K562 (cell line): ENCODE results near the gene APOO. TPM values are rescaled to one million over a fixed set of nuclear protein-coding genes. Genes with fewer than 3 reads are reported as not detected.

Experiments
- ATAC-seq: fragments of 200-7000 bp; cut with Tn5 transposase; 3 replicates; pipeline ENCODE4 v1.9.1; 2020; ENCODE audit warnings: moderate library complexity
- BruUV-seq: library from RNA; stranded (reverse); fragments of 400-500 nt; replicated peaks from 2 replicates; lab custom pipeline; 2021; lab: Mats Ljungman, UMichigan
- CTCF ChIA-PET: fragments of 300-600 bp; formaldehyde crosslinking; extraction: SDS; loops from one replicate; lab custom pipeline; 2021; ENCODE audit warnings: low intra/inter-chr PET ratio; lab: Yijun Ruan, JAX
- POLR2A ChIA-PET: fragments of 300-600, 350-650 bp; sonication (Branson Sonifier 250); formaldehyde crosslinking; extraction: SDS; loops from one replicate; lab custom pipeline; 2021; ENCODE audit warnings: antibody characterized with exemption, inconsistent platforms; lab: Yijun Ruan, JAX
- DNase-seq, 4 experiments: peaks; one replicate each; pipeline versions ENCODE4 v3.0.0 to v3.0.0-alpha.2; 2011 to 2018; ENCODE audit warnings: low spot score in 3 of 4, mixed read lengths in 3 of 4; ENCODE audit errors: extremely low read depth in 1 of 4
- FAIRE-seq: peaks from 2 replicates; lab custom pipeline; 2011; peaks lifted over from hg19 to GRCh38; lab: Jason Lieb, UNC
- H2AFZ ChIP-seq: 2 replicates; pipeline ENCODE4 v1.6.0; 2011; ENCODE audit warnings: low read depth, low read length, control low read depth, inconsistent platforms
- H3K27ac ChIP-seq: fragments of 200-600 bp; 3 replicates; pipeline ENCODE4 v1.8.0; 2011; ENCODE audit warnings: low read depth, mild to moderate bottlenecking, control low read depth, inconsistent platforms, low read length, moderate library complexity, mixed read lengths; ENCODE audit errors: extremely low read depth
- H3K27me3 ChIP-seq, 2 experiments: fragments of 300-600 bp in 1 of 2; 2 replicates in 1 of 2; 3 replicates in 1 of 2; pipeline versions ENCODE4 v1.6.0 to v1.8.0; 2011; ENCODE audit warnings: inconsistent platforms in 2 of 2, low read length in 2 of 2, mild to moderate bottlenecking in 1 of 2, mixed read lengths in 1 of 2, moderate library complexity in 1 of 2; ENCODE audit not compliant: control insufficient read depth in 2 of 2, insufficient read depth in 2 of 2
- H3K36me3 ChIP-seq: fragments of 300-600 bp; 3 replicates; pipeline ENCODE4 v1.8.0; 2011; ENCODE audit warnings: mild to moderate bottlenecking, low read length, inconsistent platforms; ENCODE audit not compliant: control insufficient read depth, insufficient read depth
- H3K4me1 ChIP-seq, 2 experiments: fragments of 200-600 bp in 1 of 2; replicated peaks in 1 of 2; 2 replicates in 1 of 2; 3 replicates in 1 of 2; pipeline versions ENCODE4 v1.5.1 to v1.8.0; 2011; ENCODE audit warnings: inconsistent platforms in 2 of 2, low read length in 2 of 2, mild to moderate bottlenecking in 1 of 2, mixed read lengths in 1 of 2, moderate library complexity in 1 of 2; ENCODE audit not compliant: control insufficient read depth in 2 of 2, insufficient read depth in 2 of 2
- H3K4me2 ChIP-seq: 2 replicates; pipeline ENCODE4 v1.6.1; 2011; ENCODE audit warnings: low read length, control low read depth, inconsistent platforms, mixed read lengths; ENCODE audit not compliant: insufficient read depth
- H3K4me3 ChIP-seq: fragments of 200-600 bp; sonication (generic), shearing (Covaris generic); 2 replicates; pipeline ENCODE4 v1.5.1; 2016; ENCODE audit warnings: control low read depth, inconsistent platforms
- H3K79me2 ChIP-seq: fragments of 200-600 bp; 3 replicates; pipeline ENCODE4 v1.8.0; 2011; ENCODE audit warnings: low read length, inconsistent platforms; ENCODE audit not compliant: control insufficient read depth, insufficient read depth
- H3K9ac ChIP-seq, 2 experiments: 2 replicates each; pipeline versions ENCODE4 v1.6.0 to v1.6.1; 2011; ENCODE audit warnings: low read depth in 2 of 2, low read length in 2 of 2, control low read depth in 1 of 2, inconsistent platforms in 1 of 2, mild to moderate bottlenecking in 1 of 2, mixed read lengths in 1 of 2; ENCODE audit not compliant: insufficient read depth in 1 of 2
- H3K9me1 ChIP-seq: one replicate; pipeline ENCODE4 v1.6.0; 2011; ENCODE audit warnings: inconsistent platforms, mild to moderate bottlenecking, low read length, moderate library complexity; ENCODE audit not compliant: control insufficient read depth, insufficient read depth
- H3K9me3 ChIP-seq: replicated peaks from 2 replicates; pipeline ENCODE4 v1.5.1; 2011; ENCODE audit warnings: low read depth, low read length, inconsistent platforms; ENCODE audit not compliant: control insufficient read depth, insufficient read depth
- H4K20me1 ChIP-seq: replicated peaks from 2 replicates; pipeline ENCODE4 v1.6.1; 2011; ENCODE audit warnings: low read length, inconsistent platforms, mixed read lengths; ENCODE audit not compliant: control insufficient read depth, insufficient read depth
- ETV5 ChIP-seq: sonication (generic); formaldehyde crosslinking; IDR thresholded peaks from 2 replicates; pipeline ENCODE4 v1.4.0; 2020; ENCODE audit warnings: low read depth, mild to moderate bottlenecking, missing genetic modification reagents
- NFIC ChIP-seq: fragments of 450-650 bp; IDR thresholded peaks from 2 replicates; pipeline ENCODE4 v1.6.1; 2017; ENCODE audit warnings: mild to moderate bottlenecking, inconsistent platforms
- TBL1XR1 ChIP-seq, 2 experiments: IDR thresholded peaks; 2 replicates each; pipeline ENCODE4 v1.6.1; 2012; ENCODE audit warnings: improper control_type of control experiment in 2 of 2, low read length in 2 of 2, mild to moderate bottlenecking in 1 of 2
- ZNF311 ChIP-seq: fragments of 250-450 bp; sonication (Bioruptor Pico); IDR thresholded peaks from 2 replicates; pipeline ENCODE4 v1.4.0; 2020; ENCODE audit warnings: mild to moderate bottlenecking, moderate library complexity
- WGBS: fragments of 100-300 bp; shearing (Covaris generic); methylation state at CpG from one replicate; pipeline ENCODE4 v1.1.6; 2016; ENCODE audit warnings: low coverage, mixed read lengths; ENCODE audit not compliant: insufficient coverage; ENCODE audit errors: missing lambda C conversion rate; 5-methylcytosine and 5-hydroxymethylcytosine counted together
- in situ Hi-C: fragments of 300-500 bp; cut with MboI; formaldehyde crosslinking; loops from 4 replicates; pipeline ENCODE4 v1.15.0; 2018; ENCODE audit warnings: inconsistent platforms, mixed read lengths
- intact Hi-C: fragments of 100-400 bp; cut with micrococcal nuclease; formaldehyde crosslinking; loops from 2 replicates; pipeline ENCODE4 v1.14.2; 2022
- polyA plus RNA-seq, 8 experiments: library from polyadenylated mRNA; depleted of rRNA in 4 of 8; stranded (reverse) in 5 of 8; unstranded in 3 of 8; fragments of >200 nt; fragmentation: Nextera tagmentation in 2 of 8; fragmentation: Illumina TruSeq in 1 of 8; extraction: Ambion mirVana in 2 of 8; extraction: Trizol in 1 of 8; gene quantifications; 2 replicates each; pipeline versions ENCODE4 v1.2.1 to v1.2.3, GENCODE V29; 2011 to 2014; ENCODE audit warnings: inconsistent platforms in 1 of 8, missing spikeins in 1 of 8
- total RNA-seq, 7 experiments: library from RNA; depleted of rRNA in 6 of 7; stranded (reverse); fragments of >200 nt in 6 of 7; fragmentation: Illumina TruSeq in 2 of 7; extraction: Trizol in 2 of 7; gene quantifications; 2 replicates each; pipeline versions ENCODE4 v1.2.1 to v1.2.3, GENCODE V29; 2011 to 2021; ENCODE audit warnings: low replicate concordance in 1 of 7
- TF ChIP-seq, protein P1 (sequence below): sonication (generic); formaldehyde crosslinking; IDR thresholded peaks from 2 replicates; pipeline ENCODE4 v1.8.0; 2023; ENCODE audit warnings: missing genetic modification reagents, mild to moderate bottlenecking, borderline replicate concordance

APOO gene
- total and polyA plus RNA-seq, 9 of the 15 experiments (the other 6 are each of a cell fraction or from before 2014, with no cell fraction given), result 37.3 to 76.4 (median 60.8) TPM

DNA sequence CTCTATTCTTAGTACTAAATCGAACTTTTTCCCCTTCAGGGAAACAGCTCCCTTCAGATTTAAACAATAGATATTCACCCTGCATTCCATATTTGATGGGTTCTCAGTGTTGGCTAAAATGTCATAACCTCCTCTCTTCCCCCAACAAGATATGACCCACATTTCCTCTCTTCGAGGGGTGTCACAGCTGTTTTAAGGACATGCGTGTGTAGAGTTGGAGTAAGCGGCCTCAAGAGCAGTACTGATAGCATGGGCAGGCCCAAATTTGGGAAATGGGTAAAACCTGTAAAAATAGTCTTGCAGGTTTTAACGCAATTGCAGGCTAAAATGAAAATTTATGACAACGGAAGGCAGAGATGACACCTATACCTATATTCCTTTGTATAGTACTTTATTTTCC is 96.1 kb downstream of the APOO start:
- WGBS, result 49% methylated on average over 6 of the region's 6 CpGs
- FAIRE-seq, result no peak
- intact Hi-C loops, result no loop called here

More for the DNA sequence above, 96.1 kb downstream of the APOO start:
- BruUV-seq, result no TSS peak
- ATAC-seq (no peak), DNase-seq (no peak)
- Histone ChIP-seq H3K9me1 (no peaks in the 10 kb centered on the region), H3K79me2 (no peaks in the 10 kb centered on the region), H3K9me3 (no peaks in the 10 kb centered on the region), H3K4me1 (peaks cover 3 to 4% of the 10 kb centered on the region in 2 experiments; a peak in 3 of 5 replicates), H2AFZ (no peak overlapping the region), H3K27me3 (no peaks in the 10 kb centered on the region), H3K36me3 (no peaks in the 10 kb centered on the region), H3K4me2 (no peak overlapping the region), H3K4me3 (no peak overlapping the region), H3K27ac (no peak overlapping the region), H3K9ac (no peak overlapping the region), H4K20me1 (no peaks in the 10 kb centered on the region)
- POLR2A ChIA-PET, result interaction anchor here (0.9 kb wide), 1 partner anchor 11 kb away, joined by 3 read pairs; no protein-coding TSS in a partner anchor
- CTCF ChIA-PET, result interaction anchor here (0.7 kb wide), 1 partner anchor 1241 kb away, joined by 3 read pairs; no protein-coding TSS in a partner anchor
- in situ Hi-C loops, result no loop called here
- no peak for TF ChIP-seq ZNF311 (CRISPR knock-in tag)
- TF ChIP-seq NFIC, result no peak
- TF ChIP-seq, protein P1, sequence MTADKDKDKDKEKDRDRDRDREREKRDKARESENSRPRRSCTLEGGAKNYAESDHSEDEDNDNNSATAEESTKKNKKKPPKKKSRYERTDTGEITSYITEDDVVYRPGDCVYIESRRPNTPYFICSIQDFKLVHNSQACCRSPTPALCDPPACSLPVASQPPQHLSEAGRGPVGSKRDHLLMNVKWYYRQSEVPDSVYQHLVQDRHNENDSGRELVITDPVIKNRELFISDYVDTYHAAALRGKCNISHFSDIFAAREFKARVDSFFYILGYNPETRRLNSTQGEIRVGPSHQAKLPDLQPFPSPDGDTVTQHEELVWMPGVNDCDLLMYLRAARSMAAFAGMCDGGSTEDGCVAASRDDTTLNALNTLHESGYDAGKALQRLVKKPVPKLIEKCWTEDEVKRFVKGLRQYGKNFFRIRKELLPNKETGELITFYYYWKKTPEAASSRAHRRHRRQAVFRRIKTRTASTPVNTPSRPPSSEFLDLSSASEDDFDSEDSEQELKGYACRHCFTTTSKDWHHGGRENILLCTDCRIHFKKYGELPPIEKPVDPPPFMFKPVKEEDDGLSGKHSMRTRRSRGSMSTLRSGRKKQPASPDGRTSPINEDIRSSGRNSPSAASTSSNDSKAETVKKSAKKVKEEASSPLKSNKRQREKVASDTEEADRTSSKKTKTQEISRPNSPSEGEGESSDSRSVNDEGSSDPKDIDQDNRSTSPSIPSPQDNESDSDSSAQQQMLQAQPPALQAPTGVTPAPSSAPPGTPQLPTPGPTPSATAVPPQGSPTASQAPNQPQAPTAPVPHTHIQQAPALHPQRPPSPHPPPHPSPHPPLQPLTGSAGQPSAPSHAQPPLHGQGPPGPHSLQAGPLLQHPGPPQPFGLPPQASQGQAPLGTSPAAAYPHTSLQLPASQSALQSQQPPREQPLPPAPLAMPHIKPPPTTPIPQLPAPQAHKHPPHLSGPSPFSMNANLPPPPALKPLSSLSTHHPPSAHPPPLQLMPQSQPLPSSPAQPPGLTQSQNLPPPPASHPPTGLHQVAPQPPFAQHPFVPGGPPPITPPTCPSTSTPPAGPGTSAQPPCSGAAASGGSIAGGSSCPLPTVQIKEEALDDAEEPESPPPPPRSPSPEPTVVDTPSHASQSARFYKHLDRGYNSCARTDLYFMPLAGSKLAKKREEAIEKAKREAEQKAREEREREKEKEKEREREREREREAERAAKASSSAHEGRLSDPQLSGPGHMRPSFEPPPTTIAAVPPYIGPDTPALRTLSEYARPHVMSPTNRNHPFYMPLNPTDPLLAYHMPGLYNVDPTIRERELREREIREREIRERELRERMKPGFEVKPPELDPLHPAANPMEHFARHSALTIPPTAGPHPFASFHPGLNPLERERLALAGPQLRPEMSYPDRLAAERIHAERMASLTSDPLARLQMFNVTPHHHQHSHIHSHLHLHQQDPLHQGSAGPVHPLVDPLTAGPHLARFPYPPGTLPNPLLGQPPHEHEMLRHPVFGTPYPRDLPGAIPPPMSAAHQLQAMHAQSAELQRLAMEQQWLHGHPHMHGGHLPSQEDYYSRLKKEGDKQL (CRISPR knock-in tag), result no peak
- TF ChIP-seq TBL1XR1 (IDR thresholded peaks at IDR 0.05; ENCODE audit: low read length in 2 of 2), result no peak
- no peak for TF ChIP-seq ETV5 (CRISPR knock-in tag)
